K562 (cell line): ENCODE data around the gene TSPAN11. TPM values are rescaled to one million over a fixed set of nuclear protein-coding genes. Genes with fewer than 3 reads are reported as not detected.

Experiments used
- ATAC-seq: fragments of 200-7000 bp; cut with Tn5 transposase; 3 replicates; pipeline ENCODE4 v1.9.1; 2020; ENCODE audit warnings: moderate library complexity
- BruUV-seq: library from RNA; stranded (reverse); fragments of 400-500 nt; replicated peaks from 2 replicates; lab custom pipeline; 2021; lab: Mats Ljungman, UMichigan
- CTCF ChIA-PET: fragments of 300-600 bp; formaldehyde crosslinking; extraction: SDS; loops from one replicate; lab custom pipeline; 2021; ENCODE audit warnings: low intra/inter-chr PET ratio; lab: Yijun Ruan, JAX
- POLR2A ChIA-PET: fragments of 300-600, 350-650 bp; sonication (Branson Sonifier 250); formaldehyde crosslinking; extraction: SDS; loops from one replicate; lab custom pipeline; 2021; ENCODE audit warnings: antibody characterized with exemption, inconsistent platforms; lab: Yijun Ruan, JAX
- DNase-seq, 4 experiments: peaks; one replicate each; pipeline versions ENCODE4 v3.0.0 to v3.0.0-alpha.2; 2011 to 2018; ENCODE audit warnings: low spot score in 3 of 4, mixed read lengths in 3 of 4; ENCODE audit errors: extremely low read depth in 1 of 4
- FAIRE-seq: peaks from 2 replicates; lab custom pipeline; 2011; peaks lifted over from hg19 to GRCh38; lab: Jason Lieb, UNC
- H2AFZ ChIP-seq: 2 replicates; pipeline ENCODE4 v1.6.0; 2011; ENCODE audit warnings: low read depth, low read length, control low read depth, inconsistent platforms
- H3K27ac ChIP-seq: fragments of 200-600 bp; 3 replicates; pipeline ENCODE4 v1.8.0; 2011; ENCODE audit warnings: low read depth, mild to moderate bottlenecking, control low read depth, inconsistent platforms, low read length, moderate library complexity, mixed read lengths; ENCODE audit errors: extremely low read depth
- H3K27me3 ChIP-seq, 2 experiments: fragments of 300-600 bp in 1 of 2; 2 replicates in 1 of 2; 3 replicates in 1 of 2; pipeline versions ENCODE4 v1.6.0 to v1.8.0; 2011; ENCODE audit warnings: inconsistent platforms in 2 of 2, low read length in 2 of 2, mild to moderate bottlenecking in 1 of 2, mixed read lengths in 1 of 2, moderate library complexity in 1 of 2; ENCODE audit not compliant: control insufficient read depth in 2 of 2, insufficient read depth in 2 of 2
- H3K36me3 ChIP-seq: fragments of 300-600 bp; 3 replicates; pipeline ENCODE4 v1.8.0; 2011; ENCODE audit warnings: mild to moderate bottlenecking, low read length, inconsistent platforms; ENCODE audit not compliant: control insufficient read depth, insufficient read depth
- H3K4me1 ChIP-seq, 2 experiments: fragments of 200-600 bp in 1 of 2; replicated peaks in 1 of 2; 2 replicates in 1 of 2; 3 replicates in 1 of 2; pipeline versions ENCODE4 v1.5.1 to v1.8.0; 2011; ENCODE audit warnings: inconsistent platforms in 2 of 2, low read length in 2 of 2, mild to moderate bottlenecking in 1 of 2, mixed read lengths in 1 of 2, moderate library complexity in 1 of 2; ENCODE audit not compliant: control insufficient read depth in 2 of 2, insufficient read depth in 2 of 2
- H3K4me2 ChIP-seq: 2 replicates; pipeline ENCODE4 v1.6.1; 2011; ENCODE audit warnings: low read length, control low read depth, inconsistent platforms, mixed read lengths; ENCODE audit not compliant: insufficient read depth
- H3K4me3 ChIP-seq: fragments of 200-600 bp; sonication (generic), shearing (Covaris generic); 2 replicates; pipeline ENCODE4 v1.5.1; 2016; ENCODE audit warnings: control low read depth, inconsistent platforms
- H3K79me2 ChIP-seq: fragments of 200-600 bp; 3 replicates; pipeline ENCODE4 v1.8.0; 2011; ENCODE audit warnings: low read length, inconsistent platforms; ENCODE audit not compliant: control insufficient read depth, insufficient read depth
- H3K9ac ChIP-seq, 2 experiments: 2 replicates each; pipeline versions ENCODE4 v1.6.0 to v1.6.1; 2011; ENCODE audit warnings: low read depth in 2 of 2, low read length in 2 of 2, control low read depth in 1 of 2, inconsistent platforms in 1 of 2, mild to moderate bottlenecking in 1 of 2, mixed read lengths in 1 of 2; ENCODE audit not compliant: insufficient read depth in 1 of 2
- H3K9me1 ChIP-seq: one replicate; pipeline ENCODE4 v1.6.0; 2011; ENCODE audit warnings: inconsistent platforms, mild to moderate bottlenecking, low read length, moderate library complexity; ENCODE audit not compliant: control insufficient read depth, insufficient read depth
- H3K9me3 ChIP-seq: replicated peaks from 2 replicates; pipeline ENCODE4 v1.5.1; 2011; ENCODE audit warnings: low read depth, low read length, inconsistent platforms; ENCODE audit not compliant: control insufficient read depth, insufficient read depth
- H4K20me1 ChIP-seq: replicated peaks from 2 replicates; pipeline ENCODE4 v1.6.1; 2011; ENCODE audit warnings: low read length, inconsistent platforms, mixed read lengths; ENCODE audit not compliant: control insufficient read depth, insufficient read depth
- ADNP ChIP-seq: fragments of 200-800 bp; sonication (Bioruptor generic); IDR thresholded peaks from 2 replicates; pipeline ENCODE4 v1.6.1; 2016; ENCODE audit warnings: missing genetic modification characterization, missing compliant biosample characterization
- BCL6 ChIP-seq: fragments of 250-450 bp; sonication (Bioruptor Pico); IDR thresholded peaks from 2 replicates; pipeline ENCODE4 v1.4.0; 2020
- BDP1 ChIP-seq: IDR thresholded peaks from 3 replicates; pipeline ENCODE4 v1.6.1; 2011; ENCODE audit not compliant: insufficient read length, insufficient read depth
- CHD1 ChIP-seq: fragments of 200-600 bp; sonication (generic); IDR thresholded peaks from one replicate; pipeline ENCODE4 v1.6.1; 2012; ENCODE audit warnings: mild to moderate bottlenecking, moderate library complexity, low read length, inconsistent platforms
- MEF2D ChIP-seq: conservative IDR thresholded peaks from 2 replicates; pipeline ENCODE4 v1.6.1; 2016; ENCODE audit warnings: low read depth, missing genetic modification characterization, missing compliant biosample characterization
- MEIS2 ChIP-seq: fragments of 450-650 bp; IDR thresholded peaks from 2 replicates; pipeline ENCODE4 v1.6.1; 2014; ENCODE audit warnings: mild to moderate bottlenecking; ENCODE audit not compliant: partially characterized antibody
- MYNN ChIP-seq, 2 experiments: sonication (generic); formaldehyde crosslinking in 1 of 2; IDR thresholded peaks; 2 replicates each; pipeline versions ENCODE4 v1.5.0 to v1.6.1; 2016 to 2020; ENCODE audit warnings: antibody characterized with exemption in 1 of 2, missing genetic modification reagents in 1 of 2
- NFE2L1 ChIP-seq: fragments of 450-650 bp; IDR thresholded peaks from 2 replicates; pipeline ENCODE4 v1.6.1; 2016; ENCODE audit warnings: missing genetic modification characterization, low read depth, mild to moderate bottlenecking, missing compliant biosample characterization, moderate library complexity, borderline replicate concordance
- PRMT5 ChIP-seq: sonication (generic); formaldehyde crosslinking; IDR thresholded peaks from 2 replicates; pipeline ENCODE4 v1.5.0; 2020; ENCODE audit warnings: missing genetic modification reagents
- RFX7 ChIP-seq: fragments of 250-450 bp; sonication (Bioruptor Pico); IDR thresholded peaks from 2 replicates; pipeline ENCODE4 v1.5.1; 2021; ENCODE audit warnings: mild to moderate bottlenecking
- SNRNP70 ChIP-seq: fragments of 200-400 bp; formaldehyde crosslinking; optimal IDR thresholded peaks from 2 replicates; pipeline ENCODE3; 2017; ENCODE audit warnings: low read depth, low read length
- SOX6 ChIP-seq: fragments of 450-650 bp; IDR thresholded peaks from 2 replicates; pipeline ENCODE4 v1.6.1; 2014; ENCODE audit warnings: mild to moderate bottlenecking
- ZZZ3 ChIP-seq: fragments of 450-650 bp; IDR thresholded peaks from 2 replicates; pipeline ENCODE4 v1.6.1; 2016; ENCODE audit warnings: antibody characterized with exemption, mild to moderate bottlenecking, moderate library complexity
- WGBS: fragments of 100-300 bp; shearing (Covaris generic); methylation state at CpG from one replicate; pipeline ENCODE4 v1.1.6; 2016; ENCODE audit warnings: low coverage, mixed read lengths; ENCODE audit not compliant: insufficient coverage; ENCODE audit errors: missing lambda C conversion rate; 5-methylcytosine and 5-hydroxymethylcytosine counted together
- in situ Hi-C: fragments of 300-500 bp; cut with MboI; formaldehyde crosslinking; loops from 4 replicates; pipeline ENCODE4 v1.15.0; 2018; ENCODE audit warnings: inconsistent platforms, mixed read lengths
- intact Hi-C: fragments of 100-400 bp; cut with micrococcal nuclease; formaldehyde crosslinking; loops from 2 replicates; pipeline ENCODE4 v1.14.2; 2022
- polyA plus RNA-seq, 8 experiments: library from polyadenylated mRNA; depleted of rRNA in 4 of 8; stranded (reverse) in 5 of 8; unstranded in 3 of 8; fragments of >200 nt; fragmentation: Nextera tagmentation in 2 of 8; fragmentation: Illumina TruSeq in 1 of 8; extraction: Ambion mirVana in 2 of 8; extraction: Trizol in 1 of 8; gene quantifications; 2 replicates each; pipeline versions ENCODE4 v1.2.1 to v1.2.3, GENCODE V29; 2011 to 2014; ENCODE audit warnings: inconsistent platforms in 1 of 8, missing spikeins in 1 of 8
- total RNA-seq, 7 experiments: library from RNA; depleted of rRNA in 6 of 7; stranded (reverse); fragments of >200 nt in 6 of 7; fragmentation: Illumina TruSeq in 2 of 7; extraction: Trizol in 2 of 7; gene quantifications; 2 replicates each; pipeline versions ENCODE4 v1.2.1 to v1.2.3, GENCODE V29; 2011 to 2021; ENCODE audit warnings: low replicate concordance in 1 of 7
- TF ChIP-seq, protein P1 (sequence below), 2 experiments: fragments of 450-650 bp; conservative IDR thresholded peaks; 2 replicates each; pipeline ENCODE4 v1.6.1; 2017; ENCODE audit warnings: mild to moderate bottlenecking in 2 of 2, moderate library complexity in 2 of 2
- TF ChIP-seq, protein P2 (sequence below): fragments of 250-450 bp; sonication (Bioruptor Pico); IDR thresholded peaks from 2 replicates; pipeline ENCODE4 v1.4.0; 2020; ENCODE audit warnings: mild to moderate bottlenecking, moderate library complexity, borderline replicate concordance
- TF ChIP-seq, protein P3 (sequence below): fragments of 150-350 bp; IDR thresholded peaks from 2 replicates; pipeline ENCODE4 v1.6.1; 2014; ENCODE audit warnings: low read depth, mild to moderate bottlenecking, low read length, borderline replicate concordance

Gene TSPAN11
- total and polyA plus RNA-seq, 9 of the 15 experiments (the other 6 are each of a cell fraction or from before 2014, with no cell fraction given): not detected

DNA sequence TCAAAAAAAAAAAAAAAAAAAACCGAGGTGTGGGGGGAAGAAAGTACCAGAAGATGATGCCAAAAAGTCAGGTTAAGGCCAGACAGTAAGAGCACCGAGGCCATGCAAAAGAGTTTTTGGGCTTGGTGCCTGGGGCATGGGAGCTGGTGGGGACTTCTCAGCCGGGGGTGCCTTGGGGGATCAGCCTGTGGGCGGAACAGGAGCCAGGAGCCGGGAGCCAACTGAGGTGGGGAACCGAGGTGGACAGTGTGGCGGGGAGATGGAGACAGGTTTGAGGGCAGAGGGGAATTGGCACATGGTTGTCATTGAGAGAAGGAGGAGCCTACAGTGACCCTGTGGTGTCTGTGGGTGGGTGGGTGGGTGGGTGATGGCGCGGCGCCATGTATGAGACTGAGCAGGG is 33.2 kb downstream of the TSPAN11 start:
- Histone ChIP-seq H4K20me1 (no peaks in the 10 kb centered on the region), H3K4me2 (no peak overlapping the region), H3K27me3 (peaks cover 2 to 47% of the 10 kb centered on the region in 2 experiments; a peak in 4 of 5 replicates), H3K9ac (no peak overlapping the region), H2AFZ (no peak overlapping the region), H3K9me3 (no peaks in the 10 kb centered on the region), H3K4me1 (no peaks in the 10 kb centered on the region)
- in situ Hi-C loops (no loop called here), intact Hi-C loops (no loop called here)
- no TSS peak for BruUV-seq
- FAIRE-seq: no peak
- no peak for DNase-seq
- ChIA-PET POLR2A (no interaction called here), CTCF (no interaction called here)
- TF ChIP-seq CHD1: no peak
- no peak for TF ChIP-seq ADNP (tag)
- no peak for TF ChIP-seq SNRNP70
- no peak for TF ChIP-seq RFX7
- TF ChIP-seq, protein P1, sequence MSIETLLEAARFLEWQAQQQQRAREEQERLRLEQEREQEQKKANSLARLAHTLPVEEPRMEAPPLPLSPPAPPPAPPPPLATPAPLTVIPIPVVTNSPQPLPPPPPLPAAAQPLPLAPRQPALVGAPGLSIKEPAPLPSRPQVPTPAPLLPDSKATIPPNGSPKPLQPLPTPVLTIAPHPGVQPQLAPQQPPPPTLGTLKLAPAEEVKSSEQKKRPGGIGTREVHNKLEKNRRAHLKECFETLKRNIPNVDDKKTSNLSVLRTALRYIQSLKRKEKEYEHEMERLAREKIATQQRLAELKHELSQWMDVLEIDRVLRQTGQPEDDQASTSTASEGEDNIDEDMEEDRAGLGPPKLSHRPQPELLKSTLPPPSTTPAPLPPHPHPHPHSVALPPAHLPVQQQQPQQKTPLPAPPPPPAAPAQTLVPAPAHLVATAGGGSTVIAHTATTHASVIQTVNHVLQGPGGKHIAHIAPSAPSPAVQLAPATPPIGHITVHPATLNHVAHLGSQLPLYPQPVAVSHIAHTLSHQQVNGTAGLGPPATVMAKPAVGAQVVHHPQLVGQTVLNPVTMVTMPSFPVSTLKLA (conservative IDR thresholded peaks at IDR 0.05): no peak
- TF ChIP-seq, protein P2, sequence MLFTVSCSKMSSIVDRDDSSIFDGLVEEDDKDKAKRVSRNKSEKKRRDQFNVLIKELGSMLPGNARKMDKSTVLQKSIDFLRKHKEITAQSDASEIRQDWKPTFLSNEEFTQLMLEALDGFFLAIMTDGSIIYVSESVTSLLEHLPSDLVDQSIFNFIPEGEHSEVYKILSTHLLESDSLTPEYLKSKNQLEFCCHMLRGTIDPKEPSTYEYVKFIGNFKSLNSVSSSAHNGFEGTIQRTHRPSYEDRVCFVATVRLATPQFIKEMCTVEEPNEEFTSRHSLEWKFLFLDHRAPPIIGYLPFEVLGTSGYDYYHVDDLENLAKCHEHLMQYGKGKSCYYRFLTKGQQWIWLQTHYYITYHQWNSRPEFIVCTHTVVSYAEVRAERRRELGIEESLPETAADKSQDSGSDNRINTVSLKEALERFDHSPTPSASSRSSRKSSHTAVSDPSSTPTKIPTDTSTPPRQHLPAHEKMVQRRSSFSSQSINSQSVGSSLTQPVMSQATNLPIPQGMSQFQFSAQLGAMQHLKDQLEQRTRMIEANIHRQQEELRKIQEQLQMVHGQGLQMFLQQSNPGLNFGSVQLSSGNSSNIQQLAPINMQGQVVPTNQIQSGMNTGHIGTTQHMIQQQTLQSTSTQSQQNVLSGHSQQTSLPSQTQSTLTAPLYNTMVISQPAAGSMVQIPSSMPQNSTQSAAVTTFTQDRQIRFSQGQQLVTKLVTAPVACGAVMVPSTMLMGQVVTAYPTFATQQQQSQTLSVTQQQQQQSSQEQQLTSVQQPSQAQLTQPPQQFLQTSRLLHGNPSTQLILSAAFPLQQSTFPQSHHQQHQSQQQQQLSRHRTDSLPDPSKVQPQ (CRISPR knock-in tag): no peak
- TF ChIP-seq NFE2L1: no peak
- TF ChIP-seq MEF2D (tag): no peak
- TF ChIP-seq MEIS2: no peak
- no peak for TF ChIP-seq MYNN (IDR thresholded peaks at IDR 0.05)
- TF ChIP-seq MYNN (CRISPR knock-in tag; IDR thresholded peaks at IDR 0.05): no peak
- TF ChIP-seq PRMT5 (CRISPR knock-in tag): no peak
- no peak for TF ChIP-seq SOX6
- TF ChIP-seq BDP1: no peak
- TF ChIP-seq ZZZ3: no peak
- TF ChIP-seq, protein P3, sequence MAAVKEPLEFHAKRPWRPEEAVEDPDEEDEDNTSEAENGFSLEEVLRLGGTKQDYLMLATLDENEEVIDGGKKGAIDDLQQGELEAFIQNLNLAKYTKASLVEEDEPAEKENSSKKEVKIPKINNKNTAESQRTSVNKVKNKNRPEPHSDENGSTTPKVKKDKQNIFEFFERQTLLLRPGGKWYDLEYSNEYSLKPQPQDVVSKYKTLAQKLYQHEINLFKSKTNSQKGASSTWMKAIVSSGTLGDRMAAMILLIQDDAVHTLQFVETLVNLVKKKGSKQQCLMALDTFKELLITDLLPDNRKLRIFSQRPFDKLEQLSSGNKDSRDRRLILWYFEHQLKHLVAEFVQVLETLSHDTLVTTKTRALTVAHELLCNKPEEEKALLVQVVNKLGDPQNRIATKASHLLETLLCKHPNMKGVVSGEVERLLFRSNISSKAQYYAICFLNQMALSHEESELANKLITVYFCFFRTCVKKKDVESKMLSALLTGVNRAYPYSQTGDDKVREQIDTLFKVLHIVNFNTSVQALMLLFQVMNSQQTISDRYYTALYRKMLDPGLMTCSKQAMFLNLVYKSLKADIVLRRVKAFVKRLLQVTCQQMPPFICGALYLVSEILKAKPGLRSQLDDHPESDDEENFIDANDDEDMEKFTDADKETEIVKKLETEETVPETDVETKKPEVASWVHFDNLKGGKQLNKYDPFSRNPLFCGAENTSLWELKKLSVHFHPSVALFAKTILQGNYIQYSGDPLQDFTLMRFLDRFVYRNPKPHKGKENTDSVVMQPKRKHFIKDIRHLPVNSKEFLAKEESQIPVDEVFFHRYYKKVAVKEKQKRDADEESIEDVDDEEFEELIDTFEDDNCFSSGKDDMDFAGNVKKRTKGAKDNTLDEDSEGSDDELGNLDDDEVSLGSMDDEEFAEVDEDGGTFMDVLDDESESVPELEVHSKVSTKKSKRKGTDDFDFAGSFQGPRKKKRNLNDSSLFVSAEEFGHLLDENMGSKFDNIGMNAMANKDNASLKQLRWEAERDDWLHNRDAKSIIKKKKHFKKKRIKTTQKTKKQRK: no peak
- no peak for TF ChIP-seq BCL6 (CRISPR knock-in tag)
- TF ChIP-seq, all 486 proteins: peak for 0
- Histone ChIP-seq H3K9me1 (no peaks in the 10 kb centered on the region), H3K27ac (no peak overlapping the region), H3K4me3 (no peak overlapping the region), H3K79me2 (no peaks in the 10 kb centered on the region), H3K36me3 (no peaks in the 10 kb centered on the region)
- WGBS: 0% methylated on average over 7 of the region's 10 CpGs
- no peak for ATAC-seq
